ENCODE measurements around the gene LRRN3.

GRCh38 chr7:111088328-111088727 is 2.6 kb upstream of the LRRN3 start:
- TF ChIP-seq ZBTB33 (IDR thresholded peaks at IDR 0.05; ENCODE audit: borderline replicate concordance, low read depth) (no peak), NFIC (IDR thresholded peaks at IDR 0.05; ENCODE audit: borderline replicate concordance) (no peak), USF2 (IDR thresholded peaks at IDR 0.05; ENCODE audit: borderline replicate concordance, low read depth, low read length) (no peak), CTCF (IDR thresholded peaks at IDR 0.05) (no peak), TEAD4 (IDR thresholded peaks at IDR 0.05; ENCODE audit: borderline replicate concordance, insufficient read depth) (no peak), SMC3 (IDR thresholded peaks at IDR 0.05; ENCODE audit: low read depth, low read length) (no peak), GATA2 (CRISPR knock-in tag; IDR thresholded peaks at IDR 0.05) (no peak), RCOR1 (IDR thresholded peaks at IDR 0.05; ENCODE audit: low read length) (no peak)

Data from SK-N-SH (cell line).